Esophagus muscularis mucosa (tissue), 4 donors: ENCODE data around the gene TRAPPC5. TPM values are rescaled to one million over a fixed set of nuclear protein-coding genes. Genes with fewer than 3 reads are reported as not detected.

ENCODE experiments used
- DNase-seq: peaks from one replicate; pipeline ENCODE4 v3.0.0-alpha.2; 2017; ENCODE audit errors: extremely low spot score
- H3K27ac ChIP-seq, 4 donors: fragments of 200-600 bp; sonication (generic); replicated peaks in 1 of 4; 1 replicate in 3 of 4; 2 replicates in 1 of 4; pipeline ENCODE4 v1.5.1; 2016 to 2019; ENCODE audit warnings: mild to moderate bottlenecking in 1 of 4
- H3K27me3 ChIP-seq, 4 donors: fragments of 200-600 bp; sonication (generic); one replicate each; pipeline versions ENCODE4 v1.5.1 to v1.6.0; 2016 to 2019
- H3K36me3 ChIP-seq, 4 donors: fragments of 200-600 bp; sonication (generic); one replicate each; pipeline ENCODE4 v1.5.1; 2016 to 2019
- H3K4me1 ChIP-seq, 4 donors: fragments of 200-600 bp; sonication (generic); one replicate each; pipeline ENCODE4 v1.5.1; 2016 to 2019
- H3K4me3 ChIP-seq, 4 donors: fragments of 200-600 bp; sonication (generic); 1 replicate in 2 of 4; 2 replicates in 2 of 4; pipeline ENCODE4 v1.5.1; 2016 to 2019; ENCODE audit warnings: mild to moderate bottlenecking in 4 of 4, moderate library complexity in 1 of 4
- H3K9me3 ChIP-seq, 4 donors: fragments of 200-600 bp; sonication (generic); 1 replicate in 3 of 4; 2 replicates in 1 of 4; pipeline ENCODE4 v1.5.1; 2016 to 2019
- CTCF ChIP-seq, 3 experiments: fragments of 200-600 bp in 2 of 3; fragments of 450-650 bp in 1 of 3; sonication (generic) in 2 of 3; IDR thresholded peaks; one replicate each; pipeline ENCODE4 v1.5.1; 2017 to 2019; ENCODE audit warnings: antibody characterized with exemption in 3 of 3, mild to moderate bottlenecking in 2 of 3, moderate library complexity in 1 of 3
- EP300 ChIP-seq: sonication (generic); formaldehyde crosslinking; IDR thresholded peaks from one replicate; pipeline ENCODE4 v1.6.1; 2017; ENCODE audit warnings: antibody characterized with exemption
- POLR2A ChIP-seq: fragments of 450-650 bp; IDR thresholded peaks from one replicate; pipeline ENCODE4 v1.6.1; 2017; ENCODE audit warnings: antibody characterized with exemption, moderate library complexity, mild to moderate bottlenecking, low read depth
- POLR2AphosphoS5 ChIP-seq, 2 donors: sonication (generic); formaldehyde crosslinking; IDR thresholded peaks; one replicate each; pipeline ENCODE4 v1.6.1; 2017; ENCODE audit warnings: antibody characterized with exemption in 2 of 2
- WGBS: methylation state at CpG from one replicate; pipeline ENCODE4 v1.1.5; 2018; 5-methylcytosine and 5-hydroxymethylcytosine counted together
- intact Hi-C: fragments of 100-400 bp; cut with DNase I; formaldehyde crosslinking; loops from one replicate; pipeline ENCODE4 v1.15.1; 2023
- total RNA-seq, 4 donors: library from RNA; depleted of rRNA; stranded (reverse); fragments of >200 nt; gene quantifications; one replicate each; pipeline versions ENCODE4 v1.1.0 to v1.2.1, GENCODE V29; 2016

TRAPPC5 gene
- total RNA-seq, 4 donors from 2014 or later: 12.5 to 84.7 (median 64.8) TPM

DNA sequence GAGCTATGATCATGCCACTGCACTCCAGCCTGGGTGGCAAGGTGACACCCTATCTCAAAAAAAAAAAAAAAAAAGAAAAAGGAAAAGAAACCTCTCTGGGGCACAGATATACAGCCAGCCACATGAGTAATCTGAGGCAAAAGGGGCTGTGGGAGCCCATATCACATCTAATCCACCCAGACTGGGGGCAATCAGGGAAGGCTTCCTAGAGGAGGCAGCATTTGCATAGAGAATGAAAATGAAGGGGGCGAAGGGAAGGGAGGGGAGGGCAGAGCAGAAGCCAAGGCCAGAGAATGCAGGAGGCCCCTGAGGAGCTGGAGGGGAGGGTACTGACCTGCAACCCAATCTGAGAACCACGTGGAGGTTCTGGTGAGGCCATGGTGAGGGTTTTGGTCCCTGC, 30.5 kb upstream of the TRAPPC5 start:
- Histone ChIP-seq H3K36me3 (no peaks in the 10 kb centered on the region), H3K27me3 (peaks cover 0 to 62% (median under 1%) of the 10 kb centered on the region in 4 donors), H3K9me3 (no peaks in the 10 kb centered on the region), H3K27ac (no peak overlapping the region), H3K4me3 (no peak overlapping the region), H3K4me1 (peaks cover 0 to 8% (median 6%) of the 10 kb centered on the region in 4 donors)
- intact Hi-C loops: no loop called here
- no peak for DNase-seq
- WGBS: 38% methylated on average over 2 of the region's 2 CpGs
- TF ChIP-seq CTCF (IDR thresholded peaks at IDR 0.05) (no peak), EP300 (no peak)

- intact Hi-C loops: loop anchor here (1.0 to 2.0 kb wide), 2 partner anchors 29 to 145 kb away; no protein-coding TSS in a partner anchor
- peaks cover 0 to 8% (median 6%) of the 10 kb centered on the region in 4 donors for H3K4me1 ChIP-seq
- WGBS: 6% methylated on average over 28 of the region's 28 CpGs
These were observed 28.5 kb upstream of the TRAPPC5 start for GRCh38 chr19:7652061-7652641.

GRCh38 chr19:7654401-7654800, 26.2 kb upstream of the TRAPPC5 start:
- Histone ChIP-seq H3K4me3 (no peak overlapping the region), H3K9me3 (no peaks in the 10 kb centered on the region), H3K4me1 (peaks cover 0 to 8% (median 6%) of the 10 kb centered on the region in 4 donors), H3K36me3 (no peaks in the 10 kb centered on the region), H3K27ac (no peak overlapping the region), H3K27me3 (peaks cover 0 to 31% (median 0%) of the 10 kb centered on the region in 4 donors)
- no peak for TF ChIP-seq POLR2A
- no peak for TF ChIP-seq EP300
- TF ChIP-seq POLR2AphosphoS5 (IDR thresholded peaks at IDR 0.05): no peak
- TF ChIP-seq CTCF (IDR thresholded peaks at IDR 0.05): no peak
- DNase-seq: no peak
- WGBS: 54% methylated on average over 7 of the region's 8 CpGs
- intact Hi-C loops: no loop called here

More at GRCh38 chr19:7652061-7652641, 28.5 kb upstream of the TRAPPC5 start:
- TF ChIP-seq EP300 (no peak), POLR2AphosphoS5 (IDR thresholded peaks at IDR 0.05) (peak in 1 of 2 donors; percentile 56), CTCF (IDR thresholded peaks at IDR 0.05) (peak in 2 of 3 experiments; percentile 95 to 98), POLR2A (no peak)
- H3K27me3 ChIP-seq: peaks cover 0 to 44% (median 0%) of the 10 kb centered on the region in 4 donors
- no peaks in the 10 kb centered on the region for H3K9me3 ChIP-seq
- no peak overlapping the region for H3K27ac ChIP-seq
- DNase-seq: peak; percentile 97
- H3K36me3 ChIP-seq: no peaks in the 10 kb centered on the region
- peak overlapping the region; percentile 25 to 39 (median 28) for H3K4me3 ChIP-seq

GRCh38 chr19:7655581-7655980, 25.1 kb upstream of the TRAPPC5 start:
- H3K9me3 ChIP-seq: no peaks in the 10 kb centered on the region
- intact Hi-C loops: no loop called here
- H3K4me1 ChIP-seq: peaks cover 0 to 8% (median 6%) of the 10 kb centered on the region in 4 donors
- peaks cover 0 to 31% (median 0%) of the 10 kb centered on the region in 4 donors for H3K27me3 ChIP-seq
- no peak for TF ChIP-seq POLR2AphosphoS5 (IDR thresholded peaks at IDR 0.05)
- TF ChIP-seq POLR2A: no peak
- no peak for TF ChIP-seq CTCF (IDR thresholded peaks at IDR 0.05)
- TF ChIP-seq EP300: no peak
- no peak for DNase-seq
- WGBS: 68% methylated on average over 8 of the region's 8 CpGs
- no peak overlapping the region for H3K27ac ChIP-seq
- no peak overlapping the region for H3K4me3 ChIP-seq
- H3K36me3 ChIP-seq: no peaks in the 10 kb centered on the region
